ENCODE results near the gene PFKFB2.

Gene PFKFB2

DNA sequence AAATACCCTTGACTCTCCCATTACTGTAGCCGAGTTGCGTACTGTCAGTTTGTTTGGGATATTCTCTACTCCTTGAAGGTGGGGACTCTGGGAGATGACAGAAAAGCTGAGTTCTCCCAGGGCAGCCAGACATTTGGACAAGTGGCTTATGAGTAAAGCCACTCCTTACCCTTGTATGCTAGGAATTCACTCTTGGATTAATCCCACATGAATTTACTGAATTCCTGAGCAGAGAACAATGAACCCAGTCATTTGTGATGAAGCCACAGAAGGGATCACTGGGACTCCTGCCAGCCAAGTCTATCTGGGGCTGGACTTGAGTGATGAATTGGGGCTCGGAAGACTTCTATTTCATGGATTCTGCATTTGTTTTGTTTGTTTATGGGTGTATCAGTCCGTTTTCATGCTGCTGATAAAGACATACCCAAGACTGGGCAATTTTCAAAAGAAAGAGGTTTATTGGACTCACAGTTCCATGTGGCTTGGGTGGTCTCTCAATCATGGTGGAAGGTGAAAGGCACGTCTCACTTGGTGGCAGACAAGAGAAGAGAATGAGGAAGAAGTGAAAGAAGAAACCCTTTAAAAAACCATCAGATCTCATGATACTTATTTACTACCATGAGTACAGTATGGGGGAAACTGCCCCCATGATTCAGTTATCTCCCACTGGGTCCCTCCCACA is 45.6 kb upstream of the PFKFB2 start:
- no peak for TF ChIP-seq CTCF (IDR thresholded peaks at IDR 0.05; ENCODE audit: poor library complexity, severe bottlenecking)
- peak; percentile 91 for DNase-seq (ENCODE audit: low spot score)

DNA sequence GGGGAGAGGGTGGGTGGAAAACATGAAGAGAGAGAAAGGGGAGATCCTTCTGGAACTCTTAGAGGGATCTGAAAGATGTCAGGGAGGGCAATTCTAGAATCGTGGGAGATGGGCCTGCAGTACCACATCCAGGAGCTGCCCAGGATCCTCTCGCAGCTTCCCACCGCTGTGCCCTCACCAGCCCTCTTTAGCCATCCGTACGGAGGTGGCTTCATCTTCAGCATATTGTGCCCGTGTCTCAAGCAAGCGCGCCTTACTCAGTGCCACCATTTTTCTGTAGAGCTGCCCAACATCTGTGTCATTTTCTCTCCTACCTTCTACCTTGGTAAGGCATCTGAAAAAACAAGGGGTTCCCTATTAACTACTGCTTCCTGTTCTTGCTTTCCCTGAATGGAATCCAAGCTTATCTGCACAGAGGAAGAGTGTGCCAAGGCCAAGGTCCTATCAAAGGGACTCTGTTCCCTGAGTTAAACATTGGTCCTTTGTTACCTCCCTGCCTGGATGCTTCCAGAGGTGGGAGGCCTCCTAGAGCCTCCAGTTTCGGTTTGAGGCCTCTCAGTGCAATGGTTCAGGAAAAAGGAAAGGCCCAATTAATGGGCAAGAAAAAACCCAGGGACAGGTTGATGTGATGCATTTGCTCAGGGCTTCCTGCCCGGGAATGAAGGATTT is 43.8 kb upstream of the PFKFB2 start:
- Histone ChIP-seq H3K4me1 (ENCODE audit: insufficient read depth, poor library complexity, severe bottlenecking) (peaks cover 31% of the 10 kb centered on the region), H3K27ac (ENCODE audit: poor library complexity, severe bottlenecking) (peak overlapping the region; percentile 96)

More for the DNA sequence above, 45.6 kb upstream of the PFKFB2 start:
- peak; percentile 89 for ATAC-seq (ENCODE audit: low read depth)
- H3K9me3 ChIP-seq (ENCODE audit: severe bottlenecking), result peaks cover 11% of the 10 kb centered on the region
- peak overlapping the region; percentile 96 for H3K27ac ChIP-seq (ENCODE audit: poor library complexity, severe bottlenecking)
- H3K4me3 ChIP-seq (ENCODE audit: severe bottlenecking), result no peak overlapping the region
- no peaks in the 10 kb centered on the region for H3K27me3 ChIP-seq (ENCODE audit: insufficient read depth, poor library complexity, severe bottlenecking)
- peaks cover 41% of the 10 kb centered on the region for H3K4me1 ChIP-seq (ENCODE audit: insufficient read depth, poor library complexity, severe bottlenecking)
- no peaks in the 10 kb centered on the region for H3K36me3 ChIP-seq (ENCODE audit: low read depth)

GRCh38 chr1:207009945-207010344 is 43.1 kb upstream of the PFKFB2 start:
- no peak overlapping the region for H3K27ac ChIP-seq (ENCODE audit: poor library complexity, severe bottlenecking)
- H3K4me3 ChIP-seq (ENCODE audit: severe bottlenecking), result no peak overlapping the region
- ATAC-seq (ENCODE audit: low read depth) (no peak), DNase-seq (ENCODE audit: low spot score) (no peak)
- peaks cover 11% of the 10 kb centered on the region for H3K9me3 ChIP-seq (ENCODE audit: severe bottlenecking)
- H3K4me1 ChIP-seq (ENCODE audit: insufficient read depth, poor library complexity, severe bottlenecking), result peaks cover 27% of the 10 kb centered on the region
- H3K27me3 ChIP-seq (ENCODE audit: insufficient read depth, poor library complexity, severe bottlenecking), result no peaks in the 10 kb centered on the region
- H3K36me3 ChIP-seq (ENCODE audit: low read depth), result no peaks in the 10 kb centered on the region
- TF ChIP-seq CTCF (IDR thresholded peaks at IDR 0.05; ENCODE audit: poor library complexity, severe bottlenecking), result no peak

More for the DNA sequence above, 43.8 kb upstream of the PFKFB2 start:
- H3K4me3 ChIP-seq (ENCODE audit: severe bottlenecking), result no peak overlapping the region
- H3K9me3 ChIP-seq (ENCODE audit: severe bottlenecking), result peaks cover 11% of the 10 kb centered on the region
- H3K27me3 ChIP-seq (ENCODE audit: insufficient read depth, poor library complexity, severe bottlenecking), result no peaks in the 10 kb centered on the region
- no peak for ATAC-seq (ENCODE audit: low read depth)
- no peak for DNase-seq (ENCODE audit: low spot score)
- no peak for TF ChIP-seq CTCF (IDR thresholded peaks at IDR 0.05; ENCODE audit: poor library complexity, severe bottlenecking)
- no peaks in the 10 kb centered on the region for H3K36me3 ChIP-seq (ENCODE audit: low read depth)

GRCh38 chr1:207010726-207011125 is 42.3 kb upstream of the PFKFB2 start:
- Histone ChIP-seq H3K9me3 (ENCODE audit: severe bottlenecking) (peaks cover 11% of the 10 kb centered on the region), H3K4me1 (ENCODE audit: insufficient read depth, poor library complexity, severe bottlenecking) (peaks cover 20% of the 10 kb centered on the region), H3K27ac (ENCODE audit: poor library complexity, severe bottlenecking) (no peak overlapping the region), H3K27me3 (ENCODE audit: insufficient read depth, poor library complexity, severe bottlenecking) (no peaks in the 10 kb centered on the region), H3K36me3 (ENCODE audit: low read depth) (no peaks in the 10 kb centered on the region), H3K4me3 (ENCODE audit: severe bottlenecking) (no peak overlapping the region)
- ATAC-seq (ENCODE audit: low read depth), result no peak
- no peak for DNase-seq (ENCODE audit: low spot score)
- TF ChIP-seq CTCF (IDR thresholded peaks at IDR 0.05; ENCODE audit: poor library complexity, severe bottlenecking), result no peak
